ENCODE measurements around the gene CCNK. TPM values are rescaled to one million over a fixed set of nuclear protein-coding genes. Genes with fewer than 3 reads are reported as not detected.
A peak's percentile ranks its signal among the peaks of the same experiment; 100 is the strongest.

Gene CCNK
- 10 to 100 TPM; 65.8 to 67.7 TPM for total RNA-seq

DNA sequence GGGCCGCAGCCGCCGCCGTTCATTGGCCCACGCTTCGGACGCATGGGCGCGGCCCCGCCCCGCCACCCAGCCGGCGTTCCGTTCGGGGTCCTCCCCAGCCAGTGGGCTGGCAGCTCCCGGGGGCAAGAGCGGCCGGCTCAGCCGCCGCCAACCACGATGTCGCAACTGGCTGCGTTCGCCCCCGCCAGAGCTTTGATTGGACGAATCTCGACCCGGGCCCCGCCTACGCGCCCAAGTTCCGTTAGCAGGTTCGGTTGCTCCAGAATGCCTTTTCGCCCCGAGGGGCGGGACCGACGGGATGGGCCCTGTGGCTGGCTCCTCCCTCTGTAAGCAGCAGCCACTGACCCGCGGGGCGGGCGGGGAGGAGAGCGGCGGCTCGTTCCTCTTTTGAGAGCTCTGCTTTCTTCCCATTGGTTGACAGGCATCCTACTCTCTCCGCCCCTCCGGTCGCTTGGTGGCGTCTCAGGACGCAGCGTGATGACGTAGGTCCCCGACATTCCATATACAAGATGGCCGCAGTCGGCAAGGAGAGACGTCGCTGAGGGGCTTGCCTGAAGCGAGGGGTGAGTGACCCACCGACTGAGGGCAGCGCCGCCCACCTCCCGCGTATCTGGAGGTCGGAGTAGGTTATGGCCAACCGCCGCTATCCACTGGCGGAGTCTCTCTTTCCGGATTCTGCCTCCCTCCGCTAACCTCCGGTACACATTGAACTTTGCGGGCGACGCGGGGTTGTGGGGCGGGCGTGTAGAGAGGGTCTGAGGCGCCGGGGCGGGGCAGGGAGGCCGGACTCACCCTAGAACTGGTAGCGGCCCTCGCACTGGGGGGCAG lies at the start of gene CCNK:
TSS of gene CCNK (plus strand) at position 493 of the 828 bp plus-strand sequence. CDS start 11,269 bp downstream, outside the sequence.
- Histone ChIP-seq H3K9ac (ENCODE audit: low read depth in 2 of 2, low read length in 2 of 2) (peak within 1 kb of the TSS; percentile 90), H3K4me3 (peak within 1 kb of the TSS; percentile 80), H3K27me3 (no peaks in the 10 kb centered on the region), H3K9me3 (no peaks in the 10 kb centered on the region), H3K27ac (peak within 1 kb of the TSS; percentile 78), H3K36me3 (no peaks in the 10 kb centered on the region), H3K4me1 (peaks cover 18% of the 10 kb centered on the region)
- DNase-seq = peak; percentile 100
- TF ChIP-seq, protein P1, sequence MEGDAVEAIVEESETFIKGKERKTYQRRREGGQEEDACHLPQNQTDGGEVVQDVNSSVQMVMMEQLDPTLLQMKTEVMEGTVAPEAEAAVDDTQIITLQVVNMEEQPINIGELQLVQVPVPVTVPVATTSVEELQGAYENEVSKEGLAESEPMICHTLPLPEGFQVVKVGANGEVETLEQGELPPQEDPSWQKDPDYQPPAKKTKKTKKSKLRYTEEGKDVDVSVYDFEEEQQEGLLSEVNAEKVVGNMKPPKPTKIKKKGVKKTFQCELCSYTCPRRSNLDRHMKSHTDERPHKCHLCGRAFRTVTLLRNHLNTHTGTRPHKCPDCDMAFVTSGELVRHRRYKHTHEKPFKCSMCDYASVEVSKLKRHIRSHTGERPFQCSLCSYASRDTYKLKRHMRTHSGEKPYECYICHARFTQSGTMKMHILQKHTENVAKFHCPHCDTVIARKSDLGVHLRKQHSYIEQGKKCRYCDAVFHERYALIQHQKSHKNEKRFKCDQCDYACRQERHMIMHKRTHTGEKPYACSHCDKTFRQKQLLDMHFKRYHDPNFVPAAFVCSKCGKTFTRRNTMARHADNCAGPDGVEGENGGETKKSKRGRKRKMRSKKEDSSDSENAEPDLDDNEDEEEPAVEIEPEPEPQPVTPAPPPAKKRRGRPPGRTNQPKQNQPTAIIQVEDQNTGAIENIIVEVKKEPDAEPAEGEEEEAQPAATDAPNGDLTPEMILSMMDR (IDR thresholded peaks at IDR 0.05) = no peak
- intact Hi-C loops (cut with DNase I) = no loop called here

DNA sequence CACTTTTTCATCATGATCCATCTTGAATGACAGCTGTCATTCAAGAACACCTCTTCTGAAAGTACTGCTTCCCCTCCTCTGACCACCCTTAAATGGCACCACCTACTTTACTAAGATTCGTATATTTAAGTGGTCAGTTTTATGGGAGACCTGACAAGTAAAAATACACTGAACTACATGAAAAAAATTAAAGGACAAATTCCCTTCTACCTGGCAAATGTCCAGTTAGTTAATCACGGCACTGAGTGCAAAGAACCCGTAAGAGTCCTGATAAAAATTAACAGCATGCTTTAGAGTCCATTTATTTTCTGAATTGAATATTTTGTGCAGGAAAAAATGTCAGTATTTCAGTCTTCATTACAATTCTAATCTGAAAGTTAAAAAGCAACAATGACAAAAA lies 49.2 kb upstream of the CCNK start:
- H3K9me3 ChIP-seq = no peaks in the 10 kb centered on the region
- DNase-seq = no peak
- H3K27ac ChIP-seq = no peak overlapping the region
- no peaks in the 10 kb centered on the region for H3K4me1 ChIP-seq
- no peaks in the 10 kb centered on the region for H3K27me3 ChIP-seq
- TF ChIP-seq, protein P1 (IDR thresholded peaks at IDR 0.05) = no peak
- no peaks in the 10 kb centered on the region for H3K36me3 ChIP-seq
- intact Hi-C loops (cut with DNase I) = no loop called here
- no peak overlapping the region for H3K4me3 ChIP-seq
- H3K9ac ChIP-seq (ENCODE audit: low read depth in 2 of 2, low read length in 2 of 2) = no peak overlapping the region

DNA sequence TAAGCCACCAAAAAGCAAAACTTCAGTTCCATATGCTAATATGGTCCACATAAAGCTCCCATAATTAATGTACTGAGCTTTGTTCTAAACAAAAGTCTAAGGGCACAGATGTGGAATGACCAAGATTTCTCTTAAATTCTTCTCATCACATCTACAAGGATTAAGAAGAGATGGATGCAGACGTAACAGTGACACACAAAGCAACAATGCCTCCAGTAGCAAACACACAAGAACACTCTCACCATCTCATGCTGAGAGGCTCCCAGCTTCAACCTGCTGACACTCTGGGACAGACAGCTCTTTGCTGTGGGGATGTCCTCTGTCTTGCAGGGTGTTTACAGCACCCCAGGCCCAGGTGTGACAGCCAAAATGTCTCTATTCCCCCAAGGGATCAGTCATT lies 48.7 kb upstream of the CCNK start:
- intact Hi-C loops (cut with DNase I) = no loop called here
- no peak overlapping the region for H3K9ac ChIP-seq (ENCODE audit: low read depth in 2 of 2, low read length in 2 of 2)
- no peaks in the 10 kb centered on the region for H3K9me3 ChIP-seq
- no peak for DNase-seq
- no peak overlapping the region for H3K4me3 ChIP-seq
- H3K27ac ChIP-seq = no peak overlapping the region
- H3K36me3 ChIP-seq = no peaks in the 10 kb centered on the region
- TF ChIP-seq, protein P1 (IDR thresholded peaks at IDR 0.05) = no peak
- H3K4me1 ChIP-seq = no peaks in the 10 kb centered on the region
- H3K27me3 ChIP-seq = no peaks in the 10 kb centered on the region

DNA sequence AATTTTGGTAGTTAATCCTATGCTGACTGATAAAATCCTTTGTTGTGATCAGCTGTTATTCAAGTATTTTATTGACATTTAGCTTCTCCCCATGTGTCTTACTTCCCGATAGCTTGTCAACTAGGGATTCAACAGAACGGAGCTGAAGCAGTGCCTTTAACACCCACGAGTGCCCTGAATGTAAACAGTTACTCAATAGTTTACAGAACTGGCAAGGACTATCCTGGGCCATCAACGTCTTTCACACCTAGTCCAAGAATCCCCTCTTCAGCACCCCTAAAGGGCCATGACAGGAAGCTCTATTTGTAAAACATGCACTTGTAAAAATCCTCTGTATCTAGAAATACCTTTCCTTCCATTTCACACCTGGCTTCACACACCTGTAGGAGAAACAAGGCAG lies 45.9 kb upstream of the CCNK start:
- H3K27ac ChIP-seq = no peak overlapping the region
- H3K36me3 ChIP-seq = no peaks in the 10 kb centered on the region
- TF ChIP-seq, protein P1 (IDR thresholded peaks at IDR 0.05) = no peak

DNA sequence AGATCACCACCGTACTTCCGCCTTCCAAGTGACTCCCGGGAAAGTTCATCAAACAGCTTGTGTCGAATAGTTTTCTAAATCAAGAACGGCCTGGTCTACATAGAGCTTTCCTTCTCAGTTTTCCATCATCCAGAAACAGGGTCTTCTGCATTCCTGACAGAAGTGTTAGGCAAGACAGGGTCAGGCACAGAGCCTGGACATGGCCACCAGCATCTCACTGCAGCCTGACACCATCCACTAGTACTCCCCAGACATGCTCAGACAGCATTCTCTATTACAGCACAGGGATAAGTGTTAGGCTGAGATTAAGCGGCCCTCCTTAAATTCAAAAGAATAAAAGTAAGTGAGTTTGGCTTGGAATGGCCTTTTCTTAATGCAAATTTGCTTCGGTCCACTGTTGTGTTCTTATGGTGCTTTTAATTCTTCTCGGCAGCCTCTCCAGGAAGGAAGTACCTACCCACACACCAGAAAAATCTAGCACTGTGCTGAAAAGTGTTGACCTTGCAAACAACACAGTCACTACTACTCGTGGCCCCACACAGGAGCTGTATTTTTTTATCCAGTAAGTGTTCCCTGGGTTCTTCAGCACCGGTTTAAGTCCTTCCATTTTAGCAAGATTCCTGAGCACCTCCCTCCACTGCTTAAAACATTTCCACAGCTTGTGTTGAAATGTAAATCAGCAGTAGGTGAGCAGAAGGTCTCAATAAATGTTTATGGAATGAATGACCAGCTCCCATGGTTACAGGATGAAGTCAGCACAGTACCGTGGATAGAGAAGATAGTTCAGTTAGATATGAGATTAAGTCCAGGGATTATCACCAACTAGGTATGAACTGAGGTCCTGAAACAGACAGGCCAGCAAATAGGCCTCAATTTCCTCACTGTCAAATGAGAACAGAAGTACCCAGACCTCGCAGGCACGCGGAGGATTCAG lies 44.7 kb upstream of the CCNK start:
- intact Hi-C loops (cut with DNase I) = no loop called here

More for the DNA sequence above, 45.9 kb upstream of the CCNK start:
- no peak for DNase-seq
- Histone ChIP-seq H3K4me1 (no peaks in the 10 kb centered on the region), H3K27me3 (no peaks in the 10 kb centered on the region), H3K9ac (ENCODE audit: low read depth in 2 of 2, low read length in 2 of 2) (no peak overlapping the region), H3K9me3 (no peaks in the 10 kb centered on the region), H3K4me3 (no peak overlapping the region)
- intact Hi-C loops (cut with DNase I) = no loop called here

More for the DNA sequence above, 44.7 kb upstream of the CCNK start:
- no peaks in the 10 kb centered on the region for H3K4me1 ChIP-seq
- DNase-seq = no peak
- no peaks in the 10 kb centered on the region for H3K27me3 ChIP-seq
- H3K9ac ChIP-seq (ENCODE audit: low read depth in 2 of 2, low read length in 2 of 2) = no peak overlapping the region
- H3K9me3 ChIP-seq = no peaks in the 10 kb centered on the region
- TF ChIP-seq, protein P1 (IDR thresholded peaks at IDR 0.05) = no peak
- no peaks in the 10 kb centered on the region for H3K36me3 ChIP-seq
- H3K4me3 ChIP-seq = no peak overlapping the region
- H3K27ac ChIP-seq = no peak overlapping the region
